H1 (cell line): Measurements from ENCODE around the gene GATB. TPM values are rescaled to one million over a fixed set of nuclear protein-coding genes. Genes with fewer than 3 reads are reported as not detected.

ENCODE experiments used
- ASH2L ChIP-seq: fragments of 200-600, 300-600 bp; sonication (generic); IDR thresholded peaks from one replicate; pipeline ENCODE4 v1.7.1; 2017; ENCODE audit warnings: low read length
- CHD7 ChIP-seq: fragments of 300-600 bp; sonication (generic); IDR thresholded peaks from 2 replicates; pipeline ENCODE4 v1.7.1; 2012; ENCODE audit warnings: low read length, moderate library complexity, mild to moderate bottlenecking, inconsistent platforms; ENCODE audit not compliant: insufficient replicate concordance
- GABPA ChIP-seq: IDR thresholded peaks from 2 replicates; pipeline ENCODE4 v1.6.1; 2011; ENCODE audit warnings: mild to moderate bottlenecking, low read length, moderate library complexity, borderline replicate concordance; ENCODE audit not compliant: insufficient read depth
- MAX ChIP-seq: IDR thresholded peaks from 2 replicates; pipeline ENCODE4 v1.6.1; 2012; ENCODE audit warnings: inconsistent platforms
- TAF1 ChIP-seq: IDR thresholded peaks from 2 replicates; pipeline ENCODE4 v1.6.1; 2011; ENCODE audit warnings: mild to moderate bottlenecking, low read depth, low read length
- polyA plus RNA-seq, 7 experiments: library from polyadenylated mRNA; depleted of rRNA in 3 of 7; stranded (reverse) in 5 of 7; unstranded in 2 of 7; fragments of >200 nt in 5 of 7; fragments of 200-250 nt in 2 of 7; gene quantifications; 1 replicate in 5 of 7; 2 replicates in 1 of 7; 4 replicates in 1 of 7; pipeline versions ENCODE4 v1.2.1 to v1.2.3, GENCODE V29; 2011 to 2013; ENCODE audit warnings: missing spikeins in 2 of 7, mixed read lengths in 2 of 7
- total RNA-seq: library from RNA; stranded (reverse); fragmentation: NEBNext Ultra II Directional; extraction: Animal tissue kit (Norgen Biotek cat#: 25700); gene quantifications from 2 replicates; pipeline ENCODE4 v1.2.1, GENCODE V29; 2021

GATB gene
- total and polyA plus RNA-seq, 2 of the 8 experiments (the other 6 are each of a cell fraction or from before 2014, with no cell fraction given): 15.3 to 18.0 TPM

- no peak for TF ChIP-seq CHD7
- no peak for TF ChIP-seq ASH2L
- TF ChIP-seq MAX: no peak
- no peak for TF ChIP-seq TAF1
- no peak for TF ChIP-seq GABPA
Observed at GRCh38 chr4:151690876-151691275, 69.9 kb downstream of the GATB start (continued).
